Duodenal mucosa (tissue), 2 donors: ENCODE data around the gene NTRK2.

Experiments
- H3K27ac ChIP-seq: one replicate; pipeline ENCODE4 v1.7.0; 2013; ENCODE audit warnings: low read depth, low read length
- H3K27me3 ChIP-seq, 2 donors: one replicate each; pipeline ENCODE4 v1.7.0; 2013; ENCODE audit warnings: low read length in 2 of 2, control low read depth in 1 of 2; ENCODE audit not compliant: insufficient read depth in 2 of 2, control insufficient read depth in 1 of 2
- H3K36me3 ChIP-seq, 2 donors: one replicate each; pipeline ENCODE4 v1.7.0; 2013; ENCODE audit warnings: low read length in 2 of 2, control low read depth in 1 of 2; ENCODE audit not compliant: insufficient read depth in 2 of 2, control insufficient read depth in 1 of 2
- H3K4me1 ChIP-seq, 2 donors: one replicate each; pipeline ENCODE4 v1.7.0; 2013; ENCODE audit warnings: low read length in 2 of 2, control low read depth in 1 of 2; ENCODE audit not compliant: insufficient read depth in 2 of 2, control insufficient read depth in 1 of 2
- H3K4me3 ChIP-seq, 2 donors: one replicate each; pipeline ENCODE4 v1.7.0; 2013; ENCODE audit warnings: low read length in 2 of 2, low read depth in 1 of 2
- H3K9ac ChIP-seq, 2 donors: one replicate each; pipeline ENCODE4 v1.7.0; 2013; ENCODE audit warnings: low read length in 2 of 2, low read depth in 1 of 2
- H3K9me3 ChIP-seq, 2 donors: one replicate each; pipeline ENCODE4 v1.7.0; 2013; ENCODE audit warnings: low read length in 2 of 2, control low read depth in 1 of 2; ENCODE audit not compliant: control insufficient read depth in 1 of 2

NTRK2 gene

DNA sequence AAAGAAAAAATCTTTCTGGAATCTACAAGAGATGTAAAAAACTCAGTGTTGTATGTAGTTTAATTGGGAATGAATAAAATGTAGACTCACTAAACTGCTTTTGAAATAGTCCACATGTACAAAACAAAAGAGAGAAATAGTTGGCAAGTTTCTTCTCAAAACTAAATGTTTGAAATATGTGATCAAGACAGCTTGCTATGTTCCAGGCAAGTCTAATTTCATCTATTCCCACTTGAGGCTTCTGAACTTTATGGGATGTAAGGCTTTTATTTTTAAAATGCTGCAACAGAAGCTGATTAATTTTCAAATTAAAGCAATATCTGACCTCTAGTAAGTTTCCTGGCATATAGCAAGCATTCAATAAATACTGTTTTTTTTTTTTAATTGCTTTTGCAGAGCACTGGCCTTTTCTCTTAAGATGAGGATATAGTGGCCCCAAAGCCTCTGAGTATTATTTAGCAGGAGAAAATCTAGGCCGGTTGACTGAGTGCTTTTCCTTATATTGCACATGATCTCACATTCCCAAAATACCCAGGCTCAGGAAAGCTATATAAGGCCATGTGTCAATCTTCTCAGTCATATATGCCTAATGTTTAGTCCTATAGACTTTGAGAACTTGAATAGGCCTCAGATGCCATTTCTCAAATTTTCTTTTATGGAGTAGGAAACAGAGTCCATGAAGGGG is 183.2 kb downstream of the NTRK2 start:
- no peaks in the 10 kb centered on the region for H3K9me3 ChIP-seq
- H3K9ac ChIP-seq, result no peak overlapping the region
- H3K4me1 ChIP-seq, result no peaks in the 10 kb centered on the region
- no peak overlapping the region for H3K4me3 ChIP-seq
- no peak overlapping the region for H3K27ac ChIP-seq
- H3K36me3 ChIP-seq, result no peaks in the 10 kb centered on the region
- no peaks in the 10 kb centered on the region for H3K27me3 ChIP-seq

DNA sequence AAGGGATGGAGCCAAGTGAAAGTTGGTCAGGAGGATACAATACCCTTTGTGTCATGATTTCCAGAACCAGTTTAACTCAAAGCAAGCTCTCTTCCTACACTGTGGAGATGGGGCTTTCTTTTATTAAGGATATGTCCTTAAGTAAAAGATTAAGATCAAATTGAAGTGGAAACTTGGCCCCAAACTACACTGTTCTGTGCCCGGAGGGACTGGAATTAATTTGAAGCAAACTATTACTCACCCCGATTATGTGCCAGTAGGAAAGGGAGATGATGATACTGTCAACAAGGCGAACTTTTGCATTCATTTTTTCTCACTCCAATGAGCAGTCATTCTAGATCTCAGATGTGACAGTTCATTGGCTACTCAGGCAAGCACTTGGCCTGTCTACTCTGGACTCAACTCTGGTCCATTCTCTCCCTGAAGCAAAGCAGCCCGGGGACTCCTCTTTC is 186.7 kb downstream of the NTRK2 start:
- H3K4me3 ChIP-seq, result no peak overlapping the region
- no peaks in the 10 kb centered on the region for H3K36me3 ChIP-seq
- no peaks in the 10 kb centered on the region for H3K27me3 ChIP-seq
- H3K9me3 ChIP-seq, result no peaks in the 10 kb centered on the region
- H3K27ac ChIP-seq, result no peak overlapping the region
- no peak overlapping the region for H3K9ac ChIP-seq
- no peaks in the 10 kb centered on the region for H3K4me1 ChIP-seq

DNA sequence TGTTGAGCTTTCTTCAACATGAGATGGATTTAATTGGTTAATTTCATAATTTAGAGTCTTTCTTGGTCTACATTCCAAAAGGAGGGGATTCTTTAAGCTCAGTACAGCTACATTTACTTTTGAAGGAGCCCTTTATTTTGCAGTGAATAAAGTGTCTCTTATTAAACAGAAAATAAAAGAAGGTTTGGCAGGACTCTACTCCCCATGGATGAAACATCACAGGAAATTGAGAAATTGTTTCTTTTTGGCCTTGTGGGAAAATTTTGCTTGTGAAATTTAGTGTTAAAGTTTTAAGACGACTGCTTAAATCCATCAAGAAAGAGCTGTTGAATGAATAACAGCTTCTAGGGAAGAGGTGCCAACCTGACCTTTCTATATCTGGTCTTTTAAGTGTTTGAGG is 187.7 kb downstream of the NTRK2 start:
- H3K27me3 ChIP-seq, result no peaks in the 10 kb centered on the region
- no peaks in the 10 kb centered on the region for H3K36me3 ChIP-seq
- no peaks in the 10 kb centered on the region for H3K9me3 ChIP-seq
- no peaks in the 10 kb centered on the region for H3K4me1 ChIP-seq
- no peak overlapping the region for H3K4me3 ChIP-seq
- no peak overlapping the region for H3K9ac ChIP-seq
- H3K27ac ChIP-seq, result no peak overlapping the region

DNA sequence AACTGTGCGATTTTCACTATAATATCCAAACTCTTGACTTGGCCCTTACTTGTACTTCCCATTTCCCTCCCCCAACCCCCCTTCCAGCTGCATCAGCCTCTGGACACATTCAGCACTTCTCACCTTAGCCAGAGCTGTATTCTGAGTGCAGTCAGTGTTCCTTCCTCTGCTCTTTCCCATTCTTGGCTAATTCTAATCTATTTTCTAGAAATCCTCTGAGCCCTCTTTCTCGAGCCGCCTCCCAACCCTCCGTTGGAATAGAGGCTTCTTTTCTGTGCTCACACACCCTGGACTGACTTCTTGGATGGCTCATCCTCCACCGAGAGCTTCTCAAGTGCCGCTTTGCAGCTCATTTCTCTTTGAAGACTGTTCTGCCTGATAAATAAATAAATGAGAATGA is 188.8 kb downstream of the NTRK2 start:
- no peak overlapping the region for H3K9ac ChIP-seq
- no peaks in the 10 kb centered on the region for H3K27me3 ChIP-seq
- no peaks in the 10 kb centered on the region for H3K36me3 ChIP-seq
- no peak overlapping the region for H3K4me3 ChIP-seq
- no peaks in the 10 kb centered on the region for H3K9me3 ChIP-seq
- no peak overlapping the region for H3K27ac ChIP-seq
- H3K4me1 ChIP-seq, result no peaks in the 10 kb centered on the region

DNA sequence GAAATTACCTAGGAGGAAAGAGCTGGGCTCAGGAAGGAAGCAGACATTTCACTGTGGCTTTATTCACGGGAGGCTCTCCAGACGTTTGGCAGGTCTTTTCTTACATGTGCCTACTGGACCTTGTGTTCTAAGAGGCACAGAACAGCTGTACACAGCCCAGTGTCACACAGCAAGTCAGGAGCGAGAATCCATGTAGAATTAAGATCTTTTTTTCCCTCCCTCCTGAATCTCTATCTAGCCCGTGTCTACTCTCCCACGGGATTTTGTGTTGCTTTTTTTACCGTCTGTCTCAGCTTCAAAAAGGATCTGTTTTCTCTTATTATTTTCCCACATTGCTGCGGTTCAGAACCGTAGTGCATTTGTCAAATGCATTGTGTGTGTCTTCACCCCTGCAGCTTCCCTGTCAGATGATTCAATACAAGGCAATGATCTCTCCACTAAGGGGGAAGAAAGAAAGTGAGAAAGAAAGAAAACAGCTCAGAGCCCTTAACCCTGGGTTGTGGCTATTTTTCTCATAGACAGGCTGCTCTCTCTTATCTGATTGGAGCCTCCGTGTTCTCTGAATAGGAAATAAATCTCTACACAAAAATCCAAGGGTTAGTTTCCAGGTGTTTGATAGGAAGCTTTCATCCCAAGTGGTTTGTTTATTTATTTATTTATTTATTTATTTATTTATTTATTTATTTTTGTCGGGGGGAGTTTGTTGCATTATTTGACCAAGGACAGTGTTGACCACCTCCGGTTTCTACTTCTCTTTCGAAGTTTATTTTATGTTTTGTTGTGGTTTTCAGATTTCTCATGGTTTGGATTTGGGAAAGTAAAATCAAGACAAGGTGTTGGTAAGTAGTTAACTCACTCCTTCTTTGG is 191.0 kb downstream of the NTRK2 start:
- Histone ChIP-seq H3K36me3 (no peaks in the 10 kb centered on the region), H3K27ac (no peak overlapping the region), H3K9ac (no peak overlapping the region), H3K27me3 (no peaks in the 10 kb centered on the region), H3K9me3 (no peaks in the 10 kb centered on the region), H3K4me1 (no peaks in the 10 kb centered on the region), H3K4me3 (no peak overlapping the region)

DNA sequence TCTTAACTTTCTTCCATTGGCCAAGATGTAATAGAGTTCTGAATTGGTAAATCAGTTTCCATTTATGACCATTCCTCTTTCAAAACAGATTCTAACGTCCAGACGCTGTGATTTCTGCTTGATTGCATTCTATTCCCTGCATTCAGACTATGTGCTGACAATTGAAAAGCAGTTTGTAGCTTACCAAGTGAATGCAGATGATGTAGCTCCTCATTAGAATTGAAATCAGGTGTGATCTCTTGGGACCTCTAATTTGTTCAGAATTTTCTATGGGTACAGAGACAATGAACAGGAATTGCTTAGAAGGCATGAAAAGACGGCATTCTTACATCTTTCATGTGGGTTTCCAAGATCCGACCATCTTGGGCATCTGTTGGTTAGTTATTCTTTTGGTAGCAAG is 191.9 kb downstream of the NTRK2 start:
- Histone ChIP-seq H3K4me1 (no peaks in the 10 kb centered on the region), H3K27ac (no peak overlapping the region)

DNA sequence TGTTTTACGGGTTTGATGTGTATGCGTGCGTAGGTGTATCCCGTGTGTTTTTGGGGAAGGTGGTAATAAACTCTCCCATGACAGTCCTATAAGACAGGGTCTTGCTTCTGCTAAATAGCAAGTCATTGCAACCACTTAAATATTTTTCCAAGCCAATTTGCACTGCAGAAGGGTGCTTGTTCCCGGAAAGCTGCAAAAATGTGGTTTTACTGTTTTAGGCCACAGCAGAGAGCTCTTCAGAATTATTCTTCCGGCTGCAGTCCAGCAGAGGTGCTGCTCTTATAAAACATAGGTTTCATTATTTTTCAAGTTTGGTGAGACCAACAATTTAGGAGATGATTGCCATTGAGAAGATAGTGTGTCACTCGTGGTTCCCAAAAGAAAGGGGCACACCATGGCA is 192.8 kb downstream of the NTRK2 start:
- H3K4me3 ChIP-seq, result no peak overlapping the region
- no peak overlapping the region for H3K27ac ChIP-seq
- no peaks in the 10 kb centered on the region for H3K36me3 ChIP-seq
- H3K9me3 ChIP-seq, result no peaks in the 10 kb centered on the region
- H3K4me1 ChIP-seq, result no peaks in the 10 kb centered on the region
- H3K27me3 ChIP-seq, result no peaks in the 10 kb centered on the region
- no peak overlapping the region for H3K9ac ChIP-seq

More for the DNA sequence above, 191.9 kb downstream of the NTRK2 start:
- Histone ChIP-seq H3K9ac (no peak overlapping the region), H3K9me3 (no peaks in the 10 kb centered on the region), H3K27me3 (no peaks in the 10 kb centered on the region), H3K4me3 (no peak overlapping the region), H3K36me3 (no peaks in the 10 kb centered on the region)

DNA sequence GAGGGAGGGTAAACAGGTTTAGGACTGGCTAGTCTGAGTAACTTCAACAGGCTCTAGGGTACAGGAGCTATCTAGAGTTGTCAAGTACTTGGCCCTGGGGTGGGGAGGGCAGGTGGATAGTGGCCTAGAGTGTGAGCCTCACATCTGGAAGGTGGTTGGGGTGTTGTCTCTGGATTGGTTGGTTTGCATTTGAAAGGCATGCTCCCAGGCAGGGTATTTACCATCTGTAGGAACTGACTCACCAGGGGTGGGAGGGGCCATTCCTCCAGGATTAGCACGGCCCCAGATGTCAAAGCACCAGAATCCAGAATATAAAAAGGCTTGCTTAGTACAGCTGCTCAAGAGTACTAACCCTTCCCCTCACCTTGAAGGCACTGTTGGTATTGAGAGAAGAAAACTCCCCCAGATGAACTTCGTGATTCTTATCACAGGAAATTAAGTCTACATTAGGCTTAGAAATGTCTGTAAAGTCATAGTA is 193.3 kb downstream of the NTRK2 start:
- H3K27ac ChIP-seq, result no peak overlapping the region

DNA sequence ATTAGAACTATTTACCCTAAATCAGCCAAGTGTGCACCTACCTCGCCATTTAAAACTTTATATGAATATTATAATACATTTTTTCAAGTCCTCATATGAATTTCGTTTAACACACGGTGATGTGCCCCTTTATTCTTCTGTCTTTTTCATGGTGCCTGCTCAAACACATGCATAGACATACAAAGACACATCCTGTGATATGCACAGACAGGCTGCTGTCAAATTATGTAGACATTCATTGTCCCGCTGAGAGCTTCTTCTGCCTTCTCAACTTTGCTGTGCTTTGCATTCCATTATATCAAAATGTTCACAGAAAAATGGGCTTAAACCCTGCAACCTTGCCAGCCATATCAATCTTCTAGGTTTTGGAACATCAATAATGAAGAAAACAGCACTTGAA is 193.8 kb downstream of the NTRK2 start:
- Histone ChIP-seq H3K9me3 (no peaks in the 10 kb centered on the region), H3K36me3 (no peaks in the 10 kb centered on the region), H3K27me3 (no peaks in the 10 kb centered on the region), H3K27ac (no peak overlapping the region), H3K4me3 (no peak overlapping the region), H3K9ac (no peak overlapping the region), H3K4me1 (no peaks in the 10 kb centered on the region)

More for the DNA sequence above, 193.3 kb downstream of the NTRK2 start:
- Histone ChIP-seq H3K9ac (no peak overlapping the region), H3K4me3 (no peak overlapping the region), H3K27me3 (no peaks in the 10 kb centered on the region), H3K36me3 (no peaks in the 10 kb centered on the region), H3K4me1 (no peaks in the 10 kb centered on the region), H3K9me3 (no peaks in the 10 kb centered on the region)

DNA sequence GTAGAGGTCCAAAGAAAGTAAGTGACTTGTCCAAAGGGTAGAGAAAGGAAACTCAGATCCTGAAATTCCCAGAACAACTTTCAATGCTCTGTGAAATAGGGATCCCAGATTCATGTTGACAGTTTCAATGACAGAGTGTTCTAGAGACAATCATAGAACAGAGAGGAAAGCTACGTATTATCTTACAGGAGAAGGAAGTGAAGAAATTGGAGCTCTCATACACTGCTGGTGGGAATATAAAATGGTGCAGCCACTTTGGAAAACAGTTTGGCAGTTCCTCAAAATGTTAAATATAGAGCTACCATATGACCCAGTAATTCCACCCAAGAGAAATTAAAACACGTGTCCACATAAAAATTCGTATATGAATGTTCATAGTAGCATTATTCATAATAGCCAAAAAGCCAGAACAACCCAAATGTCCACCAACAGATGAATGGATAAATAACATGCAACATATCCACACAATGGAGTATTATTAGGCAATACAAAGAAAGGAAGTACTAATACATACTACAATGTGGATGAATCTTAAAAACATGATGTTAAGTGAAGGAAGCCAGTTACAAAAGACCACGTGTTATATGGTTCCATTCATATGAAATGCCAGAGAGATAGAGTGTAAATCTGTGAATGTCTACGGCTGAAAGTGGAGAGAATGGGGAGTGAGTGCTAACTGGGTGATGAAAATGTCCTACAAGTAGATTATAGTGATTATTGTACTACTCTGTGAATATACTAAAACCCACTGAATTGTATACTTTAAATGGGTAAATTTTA is 197.1 kb downstream of the NTRK2 start:
- Histone ChIP-seq H3K9ac (no peak overlapping the region), H3K4me3 (no peak overlapping the region), H3K9me3 (no peaks in the 10 kb centered on the region)

More for the DNA sequence above, 197.1 kb downstream of the NTRK2 start:
- H3K27me3 ChIP-seq, result no peaks in the 10 kb centered on the region
- H3K27ac ChIP-seq, result no peak overlapping the region
- no peaks in the 10 kb centered on the region for H3K36me3 ChIP-seq
- no peaks in the 10 kb centered on the region for H3K4me1 ChIP-seq
